AG20443 (cell line): ENCODE results near the gene ALPI.

Experiments
- DNase-seq: peaks from one replicate; pipeline ENCODE4 v3.0.0; 2012; ENCODE audit warnings: low spot score, mixed read lengths

The ALPI gene

DNA sequence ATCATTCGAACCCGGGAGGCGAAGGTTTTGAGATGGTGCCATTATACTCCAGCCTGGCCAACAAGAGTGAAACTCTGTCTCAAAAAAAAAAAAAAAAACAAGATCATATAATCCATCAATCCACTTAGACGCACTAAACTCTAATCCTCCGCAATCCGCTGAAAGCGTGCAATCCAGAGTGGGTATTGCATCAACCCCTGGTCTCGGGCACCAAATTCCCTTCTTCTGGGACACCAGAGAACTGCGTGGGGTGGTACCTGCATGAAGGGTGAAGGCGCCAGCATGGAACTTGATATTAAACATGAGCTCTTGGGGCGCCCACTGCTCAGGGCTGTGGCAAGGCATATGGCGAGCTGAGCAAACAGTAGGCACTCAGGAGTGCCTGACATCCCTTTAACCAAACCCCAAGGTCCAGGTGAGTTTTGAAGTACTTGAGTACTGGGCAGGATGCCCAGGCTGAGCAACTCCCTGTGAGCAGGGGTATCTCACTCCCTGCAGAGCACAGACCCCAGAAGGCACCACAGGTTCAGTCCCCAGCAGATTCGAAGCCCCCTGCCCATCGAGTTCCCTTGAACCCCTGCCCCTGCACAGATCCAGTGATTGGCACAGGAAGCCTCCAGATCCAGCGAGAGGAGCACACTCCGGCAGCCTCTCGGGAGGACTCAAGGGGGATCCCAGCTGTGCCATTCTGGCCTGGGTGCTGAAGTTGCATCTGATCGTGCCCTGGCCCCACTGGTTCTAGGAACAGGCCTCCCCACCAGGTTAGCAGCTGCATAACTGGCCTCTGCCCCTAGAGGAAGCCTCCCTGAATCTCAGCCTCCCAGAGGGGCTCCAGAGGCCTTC, 8.0 kb downstream of the ALPI start:
- DNase-seq = no peak

GRCh38 chr2:232464544-232464885, 8.6 kb downstream of the ALPI start:
- no peak for DNase-seq

GRCh38 chr2:232465061-232465460, 9.1 kb downstream of the ALPI start:
- DNase-seq = no peak

DNA sequence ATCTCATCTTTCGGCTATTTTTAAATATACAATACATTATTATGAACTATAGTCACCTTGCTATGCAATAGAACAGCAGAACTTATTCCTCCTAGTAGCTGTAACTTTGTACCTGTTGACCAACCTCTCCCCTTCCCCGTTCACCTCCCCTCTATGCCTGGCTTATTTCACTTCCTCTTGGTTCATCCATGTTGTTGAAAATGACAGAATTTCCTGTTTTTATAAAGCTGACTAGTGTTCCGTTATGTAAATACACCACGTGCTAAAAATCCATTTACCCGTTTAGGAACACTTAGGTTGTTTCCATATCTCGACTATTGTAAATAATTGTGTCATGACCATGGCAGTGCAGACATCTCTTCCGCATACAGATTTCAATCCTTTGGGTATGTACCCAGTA, 10.3 kb downstream of the ALPI start:
- no peak for DNase-seq

GRCh38 chr2:232473467-232473890, 17.5 kb downstream of the ALPI start:
- DNase-seq = no peak

DNA sequence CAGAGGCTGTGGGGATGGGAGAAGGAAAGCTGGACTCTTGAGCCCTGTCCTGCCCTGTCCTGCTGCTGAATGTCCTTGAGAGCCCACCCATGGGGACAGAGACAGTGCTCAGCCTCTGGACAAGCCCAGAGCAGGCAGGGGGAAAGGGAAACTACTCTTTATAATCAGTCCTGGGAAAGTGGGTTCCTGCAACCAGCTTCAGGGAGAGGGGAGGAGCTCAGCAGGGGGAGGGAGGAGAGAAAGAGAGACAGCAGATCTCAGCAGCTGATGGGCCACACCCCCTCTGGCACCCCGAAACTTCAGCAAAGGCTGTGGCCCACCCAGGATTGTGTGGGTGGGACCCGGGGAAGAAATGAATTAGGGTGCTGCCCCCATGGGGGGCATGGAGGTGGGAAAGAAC, 20.1 kb downstream of the ALPI start:
- no peak for DNase-seq

DNA sequence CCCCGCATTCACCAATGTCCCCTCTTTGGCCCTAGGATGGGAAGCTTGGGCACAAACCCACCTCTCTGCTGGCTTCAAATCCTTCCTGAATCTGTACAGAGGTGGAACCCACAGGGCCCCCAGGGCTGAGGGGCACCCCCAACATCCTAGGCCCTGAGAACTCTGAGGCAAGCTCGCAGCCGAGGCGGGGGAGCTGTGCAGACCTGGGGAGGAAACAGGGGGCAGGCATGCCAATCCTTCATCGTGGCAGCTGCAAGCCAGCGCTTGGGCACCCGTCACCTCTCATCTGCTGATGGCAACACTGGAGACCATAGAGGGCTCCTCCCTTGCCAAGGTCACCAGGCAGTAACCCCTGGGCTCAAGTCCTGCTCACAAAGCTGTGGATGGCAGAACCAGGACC, 20.8 kb downstream of the ALPI start:
- no peak for DNase-seq

GRCh38 chr2:232477751-232478510, 22.0 kb downstream of the ALPI start:
- no peak for DNase-seq

DNA sequence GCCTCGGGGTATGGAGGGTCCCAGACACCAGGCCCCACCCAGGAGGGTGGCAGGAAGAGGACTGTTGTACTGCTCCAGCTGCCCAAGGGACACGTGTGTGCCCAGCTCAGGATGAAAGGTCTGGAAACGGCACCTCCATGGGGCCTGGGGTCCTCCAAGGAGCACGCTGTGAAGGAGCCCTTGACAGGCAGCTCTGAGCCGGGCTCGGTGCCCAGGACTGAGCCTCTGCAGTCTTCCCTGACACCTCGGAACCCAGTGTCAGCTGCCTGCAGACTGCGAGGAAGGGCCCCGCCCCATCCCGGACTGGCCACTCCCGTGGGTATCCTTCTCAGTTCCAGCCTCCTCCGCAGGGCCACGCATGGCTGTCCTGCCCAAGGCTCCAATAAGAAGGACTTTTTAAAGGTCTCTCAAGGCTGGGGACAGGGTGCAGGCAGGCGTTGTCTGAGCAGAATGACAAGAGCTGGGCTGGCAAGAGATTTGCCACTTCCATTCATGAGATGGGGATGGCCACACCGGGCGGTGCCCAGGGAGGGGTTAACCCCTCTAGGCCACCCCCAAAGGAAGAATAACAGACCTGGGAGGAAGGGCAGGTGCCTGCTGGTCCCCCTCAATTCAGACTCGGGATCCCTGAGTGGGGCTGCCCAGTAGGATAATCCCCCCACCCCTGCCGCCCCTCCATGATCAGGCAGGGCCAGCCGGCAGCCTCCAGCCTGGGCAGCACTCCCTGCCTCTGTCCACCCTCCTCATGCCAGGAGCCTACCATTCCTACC, 22.8 kb downstream of the ALPI start:
- no peak for DNase-seq

DNA sequence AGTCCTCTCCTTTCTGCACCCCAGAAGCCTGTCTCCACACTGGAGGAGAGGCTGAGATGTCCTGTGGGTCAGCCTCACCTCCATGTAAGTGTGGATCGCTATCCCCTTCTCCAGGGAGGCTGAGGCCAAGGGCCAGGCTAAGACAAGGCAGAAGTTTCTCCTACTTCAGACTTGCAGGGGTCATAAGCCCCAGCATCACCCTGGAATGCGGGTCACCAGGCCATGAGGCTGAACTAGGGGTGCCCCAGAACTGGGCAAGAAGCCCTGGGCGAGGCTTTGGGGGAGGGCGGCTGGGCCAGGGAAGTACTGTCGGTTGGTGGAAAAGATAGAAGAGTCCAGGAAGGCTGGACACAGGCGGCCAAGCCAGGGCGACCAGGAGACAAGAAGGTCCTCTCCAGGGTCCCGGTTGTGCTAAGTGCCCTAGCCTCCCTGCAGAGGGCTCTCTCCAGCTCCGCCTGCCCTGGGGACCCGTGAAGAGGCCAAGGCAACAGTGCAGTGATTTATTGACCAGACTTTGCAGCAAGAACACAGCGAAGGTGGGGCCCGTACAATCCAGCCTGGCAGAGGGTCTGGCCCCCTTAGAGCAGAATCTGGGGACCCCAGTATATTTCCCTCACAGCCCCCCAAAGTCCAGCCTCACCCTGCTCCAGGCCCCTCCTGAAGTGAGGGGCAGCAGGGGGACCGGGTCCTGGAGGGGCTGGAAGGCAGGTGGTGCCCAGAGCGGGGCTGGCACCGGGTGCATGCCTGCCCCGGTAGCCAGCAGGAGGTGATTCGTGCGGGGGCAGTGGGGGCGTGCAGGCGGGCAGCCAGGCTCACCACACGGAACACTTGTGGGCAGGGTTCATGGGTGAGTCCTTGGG, 23.6 kb downstream of the ALPI start:
- no peak for DNase-seq

GRCh38 chr2:232480201-232481190, 24.5 kb downstream of the ALPI start:
- no peak for DNase-seq

GRCh38 chr2:232481322-232482140, 25.6 kb downstream of the ALPI start:
- no peak for DNase-seq

DNA sequence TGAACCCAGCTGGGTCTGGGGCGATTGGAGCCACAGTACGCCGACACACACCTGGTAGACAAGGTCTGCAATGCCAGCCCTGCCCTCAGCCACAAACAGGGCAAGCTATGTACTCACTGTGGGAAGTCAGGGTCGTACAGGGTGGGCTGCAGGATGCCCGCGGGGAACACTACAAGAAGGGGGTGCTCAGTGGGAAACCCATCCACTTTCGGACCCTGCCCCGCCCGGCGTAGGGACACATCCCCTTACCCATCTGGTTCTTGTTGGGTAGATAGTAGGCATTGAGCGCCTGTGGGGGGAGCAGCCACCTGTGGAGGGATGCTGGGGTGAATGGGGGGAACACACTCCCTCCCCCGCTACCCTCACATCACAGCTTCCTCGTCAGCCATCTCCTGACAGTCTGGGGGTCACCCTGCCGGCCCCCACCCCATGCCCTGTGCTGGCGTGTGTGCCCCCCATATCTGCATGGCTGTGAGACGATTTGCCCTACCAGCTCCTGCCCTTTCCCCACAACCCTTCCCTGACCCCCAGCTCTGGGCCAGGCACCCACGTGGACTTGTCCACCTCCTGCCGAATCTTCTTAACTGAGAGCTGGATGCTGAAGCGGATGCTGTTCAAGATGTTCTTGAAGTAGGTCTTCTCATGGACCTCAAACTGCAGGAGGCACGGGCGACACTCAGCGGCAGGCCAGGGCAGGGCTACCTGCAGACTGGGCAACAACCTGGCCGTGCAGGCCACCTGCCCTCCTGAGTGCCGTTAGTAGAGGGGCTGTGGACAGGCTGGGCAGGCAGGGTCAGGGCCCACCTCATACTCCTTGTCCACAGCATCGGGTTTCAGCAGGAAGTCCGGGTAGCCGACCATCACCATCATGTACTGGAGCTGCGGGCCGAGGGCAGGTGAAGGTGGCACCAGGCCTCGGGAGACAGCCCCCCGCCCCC, 26.6 kb downstream of the ALPI start:
- DNase-seq = no peak

GRCh38 chr2:232483311-232483922, 27.5 kb downstream of the ALPI start:
- DNase-seq = no peak

- no peak for DNase-seq
Observed at GRCh38 chr2:232483923-232484627, 28.1 kb downstream of the ALPI start.

GRCh38 chr2:232484628-232485347, 28.8 kb downstream of the ALPI start:
- no peak for DNase-seq

DNA sequence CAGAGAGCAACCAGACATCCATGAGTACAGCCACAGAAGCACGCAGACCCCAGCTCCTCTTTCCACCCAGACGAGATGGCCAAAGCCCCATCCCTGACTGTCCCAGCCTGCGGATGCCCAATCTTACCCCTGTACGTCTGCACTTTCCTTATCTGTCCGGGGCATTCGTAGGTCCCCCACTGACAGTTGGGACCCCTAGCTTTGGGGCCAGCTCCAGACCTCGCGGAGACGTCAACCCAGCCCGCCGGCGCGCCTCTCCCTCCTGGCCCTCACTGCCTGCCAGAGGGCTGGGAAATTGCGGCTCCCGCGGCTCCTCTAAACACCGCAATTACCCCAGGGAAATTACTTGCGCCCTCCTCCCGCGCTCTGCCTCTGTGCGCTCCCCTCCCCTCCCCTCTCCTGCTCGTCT, 29.4 kb downstream of the ALPI start:
- DNase-seq = no peak
